Measurements from ENCODE around the gene AFTPH.

AFTPH gene

DNA sequence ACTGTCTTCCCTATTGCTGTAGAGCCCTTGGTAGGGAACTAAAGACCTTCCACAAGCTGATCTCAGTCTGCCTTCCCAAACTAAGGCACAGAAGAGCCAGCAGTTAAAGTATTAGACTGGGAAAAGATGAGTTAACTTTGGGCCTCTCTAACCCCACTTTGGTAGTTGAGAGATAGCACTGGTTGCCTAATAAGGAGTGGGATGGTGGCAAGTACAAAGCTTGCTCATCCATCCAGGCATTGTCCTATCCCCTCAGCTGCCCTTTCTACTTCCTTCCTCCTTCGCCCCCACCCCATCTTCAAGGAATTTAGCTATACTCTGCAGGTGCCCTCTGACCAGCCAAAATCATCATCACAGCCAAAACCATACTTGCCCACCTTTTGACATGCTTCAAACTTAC lies 22.2 kb upstream of the AFTPH start:
- H3K4me3 ChIP-seq: no peak overlapping the region
- H3K4me1 ChIP-seq: no peaks in the 10 kb centered on the region
- H3K36me3 ChIP-seq: no peaks in the 10 kb centered on the region
- intact Hi-C loops (cut with DNase I; ENCODE audit: low total_unique reads): no loop called here
- TF ChIP-seq, protein P1, sequence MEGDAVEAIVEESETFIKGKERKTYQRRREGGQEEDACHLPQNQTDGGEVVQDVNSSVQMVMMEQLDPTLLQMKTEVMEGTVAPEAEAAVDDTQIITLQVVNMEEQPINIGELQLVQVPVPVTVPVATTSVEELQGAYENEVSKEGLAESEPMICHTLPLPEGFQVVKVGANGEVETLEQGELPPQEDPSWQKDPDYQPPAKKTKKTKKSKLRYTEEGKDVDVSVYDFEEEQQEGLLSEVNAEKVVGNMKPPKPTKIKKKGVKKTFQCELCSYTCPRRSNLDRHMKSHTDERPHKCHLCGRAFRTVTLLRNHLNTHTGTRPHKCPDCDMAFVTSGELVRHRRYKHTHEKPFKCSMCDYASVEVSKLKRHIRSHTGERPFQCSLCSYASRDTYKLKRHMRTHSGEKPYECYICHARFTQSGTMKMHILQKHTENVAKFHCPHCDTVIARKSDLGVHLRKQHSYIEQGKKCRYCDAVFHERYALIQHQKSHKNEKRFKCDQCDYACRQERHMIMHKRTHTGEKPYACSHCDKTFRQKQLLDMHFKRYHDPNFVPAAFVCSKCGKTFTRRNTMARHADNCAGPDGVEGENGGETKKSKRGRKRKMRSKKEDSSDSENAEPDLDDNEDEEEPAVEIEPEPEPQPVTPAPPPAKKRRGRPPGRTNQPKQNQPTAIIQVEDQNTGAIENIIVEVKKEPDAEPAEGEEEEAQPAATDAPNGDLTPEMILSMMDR (IDR thresholded peaks at IDR 0.05): no peak
- no peak for DNase-seq
- no peak overlapping the region for H3K27ac ChIP-seq
- no peaks in the 10 kb centered on the region for H3K9me3 ChIP-seq
- H3K27me3 ChIP-seq: peaks cover 0 to 2% of the 10 kb centered on the region in 2 donors

DNA sequence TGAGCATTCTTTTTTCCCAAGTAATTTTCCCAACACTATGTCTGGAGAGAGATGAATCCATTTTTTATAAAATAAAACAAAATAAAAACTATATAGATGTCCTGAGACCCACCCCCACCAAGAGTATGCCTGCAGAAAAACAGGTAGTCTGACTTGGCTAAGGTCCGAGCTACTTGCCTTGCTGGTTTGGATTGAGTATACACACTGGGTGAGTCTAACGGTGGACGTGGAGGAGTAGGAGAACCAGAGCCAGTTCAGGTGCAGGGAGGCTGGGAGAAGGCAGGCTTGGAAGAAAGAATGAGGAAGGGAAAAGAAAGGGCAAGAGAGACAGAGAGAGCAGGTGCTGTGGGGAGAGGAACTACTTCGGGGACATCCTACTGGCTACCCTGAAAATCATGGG lies 21.3 kb upstream of the AFTPH start:
- Histone ChIP-seq H3K9me3 (no peaks in the 10 kb centered on the region), H3K27ac (no peak overlapping the region), H3K4me3 (no peak overlapping the region), H3K4me1 (no peaks in the 10 kb centered on the region), H3K27me3 (no peaks in the 10 kb centered on the region), H3K36me3 (no peaks in the 10 kb centered on the region)
- TF ChIP-seq, protein P1 (IDR thresholded peaks at IDR 0.05): no peak
- DNase-seq: no peak
- intact Hi-C loops (cut with DNase I; ENCODE audit: low total_unique reads): no loop called here

DNA sequence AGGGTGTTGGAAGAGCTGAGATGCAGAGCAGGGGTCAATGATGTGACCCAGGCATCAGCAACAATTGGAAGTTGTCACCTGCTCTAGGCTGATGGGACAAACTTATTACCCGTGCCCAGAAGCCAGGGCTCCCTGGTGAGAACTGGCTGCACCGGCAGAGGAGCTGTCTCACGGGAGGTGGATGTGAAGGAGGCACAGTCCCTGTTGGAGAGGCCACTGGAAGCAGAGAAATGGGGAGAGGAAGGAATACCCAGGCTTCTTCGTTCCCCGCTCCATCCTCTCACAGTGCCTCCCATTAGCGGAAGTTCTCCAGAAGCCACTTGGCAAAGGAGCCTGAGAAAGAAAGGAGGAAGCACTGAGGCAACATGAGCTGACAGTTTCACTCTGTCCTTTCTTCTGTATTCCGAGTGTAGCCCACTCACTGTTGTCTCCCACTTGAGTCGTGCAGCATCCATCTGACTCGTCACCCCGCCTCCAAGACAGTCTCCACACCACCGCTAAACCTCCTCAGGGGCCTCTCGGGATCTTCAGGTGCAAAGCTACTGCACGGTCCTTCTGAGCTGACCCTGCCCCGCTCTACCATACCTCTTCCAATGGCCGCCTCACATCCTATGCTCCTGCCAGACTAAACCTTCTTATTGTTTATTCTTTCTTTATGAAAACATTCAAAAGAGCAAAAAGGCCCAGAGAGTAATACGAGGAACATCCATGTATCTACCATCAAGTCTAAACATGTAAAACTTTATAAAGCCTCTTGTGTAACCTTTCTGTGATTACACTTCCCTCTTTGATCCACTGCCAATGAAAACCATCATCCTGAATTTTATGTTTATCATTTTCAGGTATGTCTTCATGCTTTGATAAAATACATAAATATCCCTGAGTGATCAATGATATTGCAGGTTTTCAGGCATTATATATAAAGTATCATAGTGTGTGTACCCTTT lies 19.1 kb upstream of the AFTPH start:
- intact Hi-C loops (cut with DNase I; ENCODE audit: low total_unique reads): no loop called here
- TF ChIP-seq, protein P1 (IDR thresholded peaks at IDR 0.05): no peak
- no peak overlapping the region for H3K27ac ChIP-seq
- DNase-seq: no peak
- no peaks in the 10 kb centered on the region for H3K36me3 ChIP-seq
- no peaks in the 10 kb centered on the region for H3K27me3 ChIP-seq
- H3K4me1 ChIP-seq: no peaks in the 10 kb centered on the region
- H3K9me3 ChIP-seq: no peaks in the 10 kb centered on the region
- no peak overlapping the region for H3K4me3 ChIP-seq

DNA sequence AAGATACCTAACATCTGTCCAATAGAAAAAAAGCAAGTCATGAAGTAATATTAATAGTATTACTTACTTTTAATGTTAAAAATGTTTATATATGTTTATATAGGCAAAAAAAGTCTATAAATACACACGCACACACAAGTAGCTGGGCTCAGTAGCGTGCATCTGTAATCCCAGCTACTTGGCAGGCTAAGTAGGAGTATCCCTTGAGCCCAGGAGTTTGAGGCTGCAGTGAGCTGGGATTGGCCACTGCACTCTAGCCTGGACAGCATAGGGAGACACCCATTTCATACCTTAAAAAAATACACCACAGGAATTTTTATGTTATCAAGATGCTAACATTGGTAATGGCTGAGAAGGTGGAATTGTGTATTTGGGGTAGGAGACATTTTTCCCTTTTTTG lies 17.4 kb upstream of the AFTPH start:
- TF ChIP-seq, protein P1 (IDR thresholded peaks at IDR 0.05): no peak
- Histone ChIP-seq H3K27ac (no peak overlapping the region), H3K4me3 (no peak overlapping the region), H3K9me3 (no peaks in the 10 kb centered on the region), H3K27me3 (no peaks in the 10 kb centered on the region), H3K4me1 (no peaks in the 10 kb centered on the region), H3K36me3 (no peaks in the 10 kb centered on the region)
- intact Hi-C loops (cut with DNase I; ENCODE audit: low total_unique reads): no loop called here
- DNase-seq: no peak

DNA sequence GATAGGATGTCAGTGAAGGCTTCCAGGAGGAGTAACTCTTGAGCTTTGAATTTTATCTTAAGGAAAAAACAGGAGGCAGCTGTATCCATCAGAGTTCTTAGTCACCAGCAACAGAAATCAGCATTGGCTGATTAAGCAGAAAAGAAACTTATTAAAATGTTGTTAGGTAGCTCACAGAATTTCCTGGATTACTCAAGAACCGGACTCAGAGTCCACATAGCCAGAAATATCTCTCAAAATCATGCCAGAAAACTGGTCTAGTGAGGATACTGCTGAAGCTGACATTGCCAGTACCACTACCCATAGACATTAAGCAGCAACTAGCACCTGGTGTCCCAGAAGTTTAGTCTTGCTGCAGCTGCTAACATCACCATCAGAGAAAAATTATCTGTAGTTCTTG lies 10.1 kb upstream of the AFTPH start:
- Histone ChIP-seq H3K4me1 (no peaks in the 10 kb centered on the region), H3K36me3 (no peaks in the 10 kb centered on the region), H3K4me3 (no peak overlapping the region), H3K27ac (no peak overlapping the region), H3K9me3 (no peaks in the 10 kb centered on the region), H3K27me3 (no peaks in the 10 kb centered on the region)
- DNase-seq: no peak
- intact Hi-C loops (cut with DNase I; ENCODE audit: low total_unique reads): no loop called here
- TF ChIP-seq, protein P1 (IDR thresholded peaks at IDR 0.05): no peak

Data from tibial artery (tissue), 4 donors.